Hepatocyte (in vitro differentiated cells): ENCODE data around the gene CDH4.

Experiments used
- EZH2phosphoT487 ChIP-seq: fragments of 200-600 bp; sonication (generic); IDR thresholded peaks from one replicate; pipeline ENCODE4 v1.6.1; 2018; ENCODE audit warnings: antibody characterized with exemption, mild to moderate bottlenecking, low read depth, moderate library complexity; ENCODE audit not compliant: unreplicated experiment, severe bottlenecking
- TF ChIP-seq, protein P1 (sequence below): fragments of 200-600 bp; sonication (generic); IDR thresholded peaks from 2 replicates; pipeline ENCODE4 v1.5.1; 2016; ENCODE audit warnings: antibody characterized with exemption, mild to moderate bottlenecking; ENCODE audit not compliant: poor library complexity

GRCh38 chr20:61527626-61528025 lies 275.6 kb downstream of the CDH4 start:
- TF ChIP-seq, protein P1, sequence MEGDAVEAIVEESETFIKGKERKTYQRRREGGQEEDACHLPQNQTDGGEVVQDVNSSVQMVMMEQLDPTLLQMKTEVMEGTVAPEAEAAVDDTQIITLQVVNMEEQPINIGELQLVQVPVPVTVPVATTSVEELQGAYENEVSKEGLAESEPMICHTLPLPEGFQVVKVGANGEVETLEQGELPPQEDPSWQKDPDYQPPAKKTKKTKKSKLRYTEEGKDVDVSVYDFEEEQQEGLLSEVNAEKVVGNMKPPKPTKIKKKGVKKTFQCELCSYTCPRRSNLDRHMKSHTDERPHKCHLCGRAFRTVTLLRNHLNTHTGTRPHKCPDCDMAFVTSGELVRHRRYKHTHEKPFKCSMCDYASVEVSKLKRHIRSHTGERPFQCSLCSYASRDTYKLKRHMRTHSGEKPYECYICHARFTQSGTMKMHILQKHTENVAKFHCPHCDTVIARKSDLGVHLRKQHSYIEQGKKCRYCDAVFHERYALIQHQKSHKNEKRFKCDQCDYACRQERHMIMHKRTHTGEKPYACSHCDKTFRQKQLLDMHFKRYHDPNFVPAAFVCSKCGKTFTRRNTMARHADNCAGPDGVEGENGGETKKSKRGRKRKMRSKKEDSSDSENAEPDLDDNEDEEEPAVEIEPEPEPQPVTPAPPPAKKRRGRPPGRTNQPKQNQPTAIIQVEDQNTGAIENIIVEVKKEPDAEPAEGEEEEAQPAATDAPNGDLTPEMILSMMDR, result no peak
- TF ChIP-seq EZH2phosphoT487, result no peak
